Caki2 (cell line): Measurements from ENCODE around the gene SETD9. TPM values are rescaled to one million over a fixed set of nuclear protein-coding genes. Genes with fewer than 3 reads are reported as not detected.

Experiments
- DNase-seq: peaks from one replicate; pipeline ENCODE4 v3.0.0-alpha.2; 2015; ENCODE audit warnings: low read depth
- in situ Hi-C: cut with HindIII; loops from 2 replicates; pipeline ENCODE4 v1.10.0; 2016; ENCODE audit warnings: low sequenced_read_pairs, low pct_unique_long_range_greater_than_20kb, mixed read lengths
- total RNA-seq: library from RNA; depleted of rRNA; stranded (reverse); fragments of >200 nt; shearing (Covaris generic); gene quantifications from 2 replicates; pipeline ENCODE4 v1.2.3, GENCODE V29; 2014; ENCODE audit warnings: low replicate concordance; rRNA removed

The SETD9 gene
- 37.2 and 48.9 TPM in 2 replicates for total RNA-seq

GRCh38 chr5:56909294-56910209, at the start of gene SETD9:
SETD9 (plus strand) TSS chr5:56909596; CDS start chr5:56909646, 50 bp downstream.
- peak; percentile 93 for DNase-seq
- in situ Hi-C loops: no loop called here

- in situ Hi-C loops: no loop called here
Measured at GRCh38 chr5:56861893-56862485, 47.4 kb upstream of the SETD9 start.

GRCh38 chr5:56862909-56863308, 46.5 kb upstream of the SETD9 start:
- peak; percentile 19 for DNase-seq
- in situ Hi-C loops: no loop called here

More at GRCh38 chr5:56861893-56862485, 47.4 kb upstream of the SETD9 start:
- DNase-seq: no peak

- in situ Hi-C loops: no loop called here
- DNase-seq: no peak
Measured at GRCh38 chr5:56871777-56872176, 37.6 kb upstream of the SETD9 start.

GRCh38 chr5:56873056-56873455, 36.3 kb upstream of the SETD9 start:
- DNase-seq: no peak
- in situ Hi-C loops: no loop called here

GRCh38 chr5:56876327-56876726, 33.1 kb upstream of the SETD9 start:
- DNase-seq: peak; percentile 64
- in situ Hi-C loops: no loop called here

GRCh38 chr5:56881571-56881970, 27.8 kb upstream of the SETD9 start:
- in situ Hi-C loops: no loop called here
- no peak for DNase-seq

GRCh38 chr5:56893251-56893951, 16.0 kb upstream of the SETD9 start:
- DNase-seq: no peak
- in situ Hi-C loops: no loop called here

GRCh38 chr5:56896763-56897162, 12.6 kb upstream of the SETD9 start:
- DNase-seq: no peak
- in situ Hi-C loops: no loop called here

- in situ Hi-C loops: no loop called here
- DNase-seq: no peak
Measured at GRCh38 chr5:56898213-56898612, 11.2 kb upstream of the SETD9 start.

GRCh38 chr5:56900395-56900794, 9.0 kb upstream of the SETD9 start:
- in situ Hi-C loops: no loop called here
- DNase-seq: no peak

- peak; percentile 41 for DNase-seq
- in situ Hi-C loops: no loop called here
Measured at GRCh38 chr5:56900858-56901578, 8.4 kb upstream of the SETD9 start.

GRCh38 chr5:56908942-56909293, 478 bp upstream of the SETD9 start:
- no peak for DNase-seq
- in situ Hi-C loops: no loop called here

- no peak for DNase-seq
- in situ Hi-C loops: no loop called here
Measured at GRCh38 chr5:56910210-56910965, 992 bp downstream of the SETD9 start.

GRCh38 chr5:56913766-56914165, 4.4 kb downstream of the SETD9 start:
- no peak for DNase-seq
- in situ Hi-C loops: no loop called here

- in situ Hi-C loops: no loop called here
- DNase-seq: no peak
Measured at GRCh38 chr5:56914678-56915077, 5.3 kb downstream of the SETD9 start.

GRCh38 chr5:56917534-56917933, 8.1 kb downstream of the SETD9 start:
- in situ Hi-C loops: no loop called here
- DNase-seq: no peak

- DNase-seq: no peak
Measured at GRCh38 chr5:56918054-56918453, 8.7 kb downstream of the SETD9 start.

More at GRCh38 chr5:56918054-56918453, 8.7 kb downstream of the SETD9 start:
- in situ Hi-C loops: no loop called here
